HG02588 (cell line): Measurements from ENCODE around the gene DENND6B.

Source experiments
- ATAC-seq: cut with Tn5 transposase; IDR thresholded peaks from one replicate; pipeline ENCODE4 v1.9.1; 2021; ENCODE audit warnings: mild to moderate bottlenecking, moderate library complexity; ENCODE audit not compliant: unreplicated experiment

DENND6B gene

GRCh38 chr22:50305393-50305922 lies 21.4 kb downstream of the DENND6B start:
- peak; percentile 3 for ATAC-seq

GRCh38 chr22:50304528-50305392 lies 22.1 kb downstream of the DENND6B start:
- no peak for ATAC-seq

- ATAC-seq, result no peak
Measured at GRCh38 chr22:50303848-50304527, 22.8 kb downstream of the DENND6B start.

- no peak for ATAC-seq
Measured at GRCh38 chr22:50303515-50303847, 23.3 kb downstream of the DENND6B start.

GRCh38 chr22:50302564-50302963 lies 24.2 kb downstream of the DENND6B start:
- ATAC-seq, result no peak

- no peak for ATAC-seq
Measured at GRCh38 chr22:50302041-50302541, 24.7 kb downstream of the DENND6B start.

GRCh38 chr22:50301581-50301991 lies 25.2 kb downstream of the DENND6B start:
- ATAC-seq, result no peak

GRCh38 chr22:50300620-50301257 lies 26.1 kb downstream of the DENND6B start:
- ATAC-seq, result no peak

GRCh38 chr22:50299785-50300619 lies 26.8 kb downstream of the DENND6B start:
- no peak for ATAC-seq

- no peak for ATAC-seq
Measured at GRCh38 chr22:50298937-50299784, 27.7 kb downstream of the DENND6B start.

- ATAC-seq, result no peak
Measured at GRCh38 chr22:50298266-50298637, 28.6 kb downstream of the DENND6B start.

- no peak for ATAC-seq
Measured at GRCh38 chr22:50297510-50298265, 29.1 kb downstream of the DENND6B start.

- no peak for ATAC-seq
Measured at GRCh38 chr22:50296658-50297490, 29.9 kb downstream of the DENND6B start.

GRCh38 chr22:50294319-50294656 lies 32.5 kb downstream of the DENND6B start:
- no peak for ATAC-seq

- no peak for ATAC-seq
Measured at GRCh38 chr22:50293441-50294318, 33.1 kb downstream of the DENND6B start.

GRCh38 chr22:50292643-50293440 lies 34.0 kb downstream of the DENND6B start:
- ATAC-seq, result no peak
